Effector memory CD4-positive, alpha-beta T cell (primary cell): ENCODE measurements around the gene CDC14B.

ENCODE experiments used
- DNase-seq, 3 donors: peaks; one replicate each; pipeline ENCODE4 v3.0.0-alpha.2; 2020
- H3K27ac ChIP-seq: 2 replicates; pipeline ENCODE4 v1.7.0; 2013; ENCODE audit warnings: mild to moderate bottlenecking, low read length, moderate library complexity; ENCODE audit not compliant: insufficient read depth, poor library complexity, severe bottlenecking
- H3K27me3 ChIP-seq: replicated peaks from 2 replicates; pipeline ENCODE4 v1.7.0; 2013; ENCODE audit warnings: mild to moderate bottlenecking, low read length; ENCODE audit not compliant: insufficient read depth, control insufficient read depth, poor library complexity, severe bottlenecking
- H3K36me3 ChIP-seq: 2 replicates; pipeline ENCODE4 v1.7.0; 2013; ENCODE audit warnings: mild to moderate bottlenecking, low read length, moderate library complexity; ENCODE audit not compliant: control insufficient read depth, insufficient read depth
- H3K4me1 ChIP-seq: 2 replicates; pipeline ENCODE4 v1.7.0; 2013; ENCODE audit warnings: low read length, mild to moderate bottlenecking; ENCODE audit not compliant: control insufficient read depth, insufficient read depth, poor library complexity, severe bottlenecking
- H3K4me3 ChIP-seq: 2 replicates; pipeline ENCODE4 v1.7.0; 2013; ENCODE audit warnings: low read length, low read depth, mild to moderate bottlenecking; ENCODE audit not compliant: insufficient read depth, poor library complexity, severe bottlenecking
- H3K9me3 ChIP-seq: 2 replicates; pipeline ENCODE4 v1.7.0; 2013; ENCODE audit warnings: mild to moderate bottlenecking, low read length, moderate library complexity; ENCODE audit not compliant: control insufficient read depth

CDC14B gene

DNA sequence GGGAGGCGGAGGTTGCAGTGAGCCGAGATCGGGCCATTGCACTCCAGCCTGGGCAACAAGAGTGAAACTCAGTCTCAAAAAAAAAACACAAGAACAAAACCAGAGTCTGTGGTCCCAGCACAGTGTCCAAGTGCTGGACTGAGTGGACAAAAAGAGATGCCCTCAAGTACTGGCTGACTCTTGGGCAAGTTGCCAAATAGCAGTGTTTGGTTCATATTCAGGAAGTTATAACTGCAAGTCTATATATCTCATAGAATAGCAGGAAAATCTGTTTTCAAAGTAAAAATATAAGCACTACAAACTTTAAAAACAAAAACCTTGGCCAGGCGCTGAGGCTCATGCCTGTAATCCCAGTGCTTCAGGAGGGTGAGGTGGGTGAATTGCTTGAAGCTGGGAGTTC is 162.4 kb downstream of the CDC14B start:
- Histone ChIP-seq H3K36me3 (peaks cover 9% of the 10 kb centered on the region), H3K9me3 (no peaks in the 10 kb centered on the region), H3K4me3 (no peak overlapping the region), H3K27ac (no peak overlapping the region), H3K27me3 (no peaks in the 10 kb centered on the region), H3K4me1 (peaks cover 4% of the 10 kb centered on the region)
- no peak for DNase-seq

DNA sequence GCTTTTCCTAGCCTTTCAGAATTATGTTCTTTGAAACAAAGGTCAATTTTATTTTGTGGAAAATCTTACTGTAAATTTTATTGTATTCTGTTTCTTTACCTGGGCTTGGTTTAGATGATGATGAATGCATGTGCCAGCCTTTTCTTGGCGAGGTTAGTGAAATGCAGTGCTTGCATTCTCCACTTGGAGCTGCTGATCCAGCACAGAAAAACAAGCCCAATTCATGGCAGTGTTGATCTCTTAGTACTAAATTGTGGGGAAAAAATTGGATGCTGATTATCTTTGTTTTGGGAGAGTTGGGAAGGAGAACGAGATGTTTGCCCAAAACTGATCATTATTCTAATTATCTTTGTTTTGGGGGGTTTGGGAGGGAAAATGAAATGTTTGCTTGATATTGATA is 166.0 kb downstream of the CDC14B start:
- H3K4me3 ChIP-seq: no peak overlapping the region
- no peaks in the 10 kb centered on the region for H3K9me3 ChIP-seq
- H3K4me1 ChIP-seq: peaks cover 10% of the 10 kb centered on the region
- H3K27me3 ChIP-seq: no peaks in the 10 kb centered on the region
- no peak for DNase-seq
- H3K27ac ChIP-seq: no peak overlapping the region
- peaks cover 3% of the 10 kb centered on the region for H3K36me3 ChIP-seq

DNA sequence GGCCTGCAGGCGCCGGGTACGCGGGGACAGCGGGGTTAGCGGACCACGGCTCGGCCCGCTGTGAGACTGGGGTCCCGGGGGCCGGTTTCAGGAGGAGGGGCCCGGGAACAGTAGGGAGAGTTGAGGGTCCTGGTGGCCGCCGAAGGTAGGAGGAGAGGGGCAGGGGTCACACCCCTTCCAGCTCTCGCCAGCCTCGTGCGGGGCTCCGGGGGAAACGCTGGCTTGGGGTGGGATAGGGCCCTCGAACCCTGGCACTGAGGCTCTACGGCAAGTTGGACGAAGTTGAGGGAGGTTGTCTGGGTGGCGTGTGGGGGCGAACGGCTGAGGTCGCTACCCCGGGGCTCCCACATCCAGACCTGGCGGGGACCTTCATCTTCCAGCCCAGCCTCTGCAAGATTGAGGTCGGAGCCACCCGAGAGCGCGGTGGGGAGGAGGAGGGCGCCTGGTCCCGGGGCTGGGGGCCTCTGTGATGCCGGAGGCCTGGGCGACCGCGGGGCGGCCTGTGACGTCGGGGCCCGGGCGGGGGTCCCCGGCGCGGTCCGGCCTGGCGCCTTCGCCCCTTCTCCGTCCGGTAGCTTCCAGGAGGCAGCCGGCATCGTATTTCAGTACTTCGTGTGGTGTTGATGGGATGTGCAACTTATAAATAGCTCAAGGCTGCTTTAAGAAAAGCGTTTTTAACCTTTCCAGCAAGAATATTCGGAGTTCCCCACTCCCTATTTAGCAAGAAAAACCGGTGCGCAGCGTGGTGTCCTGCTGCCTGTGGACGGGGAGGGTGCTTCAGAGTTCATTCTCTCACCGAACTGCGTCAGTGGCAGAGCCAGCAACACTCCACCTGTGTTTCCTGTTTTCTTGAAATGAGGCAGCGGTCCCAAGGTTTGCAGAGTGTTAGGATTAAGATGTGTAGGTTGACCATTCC is 168.8 kb downstream of the CDC14B start:
- no peaks in the 10 kb centered on the region for H3K27me3 ChIP-seq

More for the DNA sequence above, 168.8 kb downstream of the CDC14B start:
- Histone ChIP-seq H3K4me3 (peak overlapping the region; percentile 69), H3K27ac (peak overlapping the region; percentile 52), H3K36me3 (no peaks in the 10 kb centered on the region), H3K9me3 (no peaks in the 10 kb centered on the region), H3K4me1 (peaks cover 10% of the 10 kb centered on the region)
- DNase-seq: peak; percentile 6 to 35 (median 29)
